ENCODE measurements around the gene RIMS4. TPM values are rescaled to one million over a fixed set of nuclear protein-coding genes. Genes with fewer than 3 reads are reported as not detected.
A peak's percentile ranks its signal among the peaks of the same experiment; 100 is the strongest.

Gene RIMS4
- total RNA-seq, 4 donors from 2014 or later = 1.1 to 5.6 (median 1.9) TPM; not detected in 1

- DNase-seq = no peak
- H3K4me3 ChIP-seq = no peak overlapping the region
- peaks cover 17% of the 10 kb centered on the region for H3K27me3 ChIP-seq
- no peak overlapping the region for H3K27ac ChIP-seq
- in situ Hi-C loops (cut with MboI; ENCODE audit: low pct_ligation_motif_present in 1 of 4, low pct_unique_long_range_greater_than_20kb in 1 of 4, low sequenced_read_pairs in 3 of 4) (no loop called here), intact Hi-C loops (cut with DNase I; ENCODE audit: low total_unique reads) (no loop called here)
- H3K36me3 ChIP-seq = no peaks in the 10 kb centered on the region
- 76 to 87% methylated on average over 10 to 11 of the region's 11 CpGs for WGBS, 2 donors (ENCODE audit: low coverage in 1 of 2)
- TF ChIP-seq EP300 (IDR thresholded peaks at IDR 0.05; ENCODE audit: low read depth) (no peak), CTCF (IDR thresholded peaks at IDR 0.05) (no peak), POLR2AphosphoS5 (IDR thresholded peaks at IDR 0.05) (no peak), POLR2A (IDR thresholded peaks at IDR 0.05) (no peak)
- no peaks in the 10 kb centered on the region for H3K9me3 ChIP-seq
- H3K4me1 ChIP-seq = no peaks in the 10 kb centered on the region
Observed at GRCh38 chr20:44790638-44791393, 19.5 kb downstream of the RIMS4 start.

GRCh38 chr20:44788706-44789456 is 21.5 kb downstream of the RIMS4 start:
- Histone ChIP-seq H3K4me3 (no peak overlapping the region), H3K36me3 (no peaks in the 10 kb centered on the region), H3K27ac (no peak overlapping the region), H3K27me3 (peaks cover 13% of the 10 kb centered on the region), H3K4me1 (no peaks in the 10 kb centered on the region), H3K9me3 (no peaks in the 10 kb centered on the region)
- TF ChIP-seq POLR2A (IDR thresholded peaks at IDR 0.05) (no peak), EP300 (IDR thresholded peaks at IDR 0.05; ENCODE audit: low read depth) (no peak), POLR2AphosphoS5 (IDR thresholded peaks at IDR 0.05) (no peak), CTCF (IDR thresholded peaks at IDR 0.05) (no peak)
- in situ Hi-C loops (cut with MboI; ENCODE audit: low pct_ligation_motif_present in 1 of 4, low pct_unique_long_range_greater_than_20kb in 1 of 4, low sequenced_read_pairs in 3 of 4) = no loop called here
- DNase-seq = no peak
- intact Hi-C loops (cut with DNase I; ENCODE audit: low total_unique reads) = no loop called here
- 73% methylated on average over 4 to 10 of the region's 10 CpGs for WGBS, 2 donors (ENCODE audit: low coverage in 1 of 2)

GRCh38 chr20:44787299-44787698 is 23.0 kb downstream of the RIMS4 start:
- Histone ChIP-seq H3K27me3 (peaks cover 13% of the 10 kb centered on the region), H3K27ac (no peak overlapping the region), H3K4me3 (no peak overlapping the region), H3K9me3 (no peaks in the 10 kb centered on the region), H3K4me1 (no peaks in the 10 kb centered on the region), H3K36me3 (no peaks in the 10 kb centered on the region)
- WGBS, 2 donors (ENCODE audit: low coverage in 1 of 2) = 62% methylated on average over 7 of the region's 7 CpGs; no CpG with 5 or more reads in 1 of the 2 donors
- intact Hi-C loops (cut with DNase I; ENCODE audit: low total_unique reads) (no loop called here), in situ Hi-C loops (cut with MboI; ENCODE audit: low pct_ligation_motif_present in 1 of 4, low pct_unique_long_range_greater_than_20kb in 1 of 4, low sequenced_read_pairs in 3 of 4) (no loop called here)
- TF ChIP-seq EP300 (IDR thresholded peaks at IDR 0.05; ENCODE audit: low read depth) = no peak
- TF ChIP-seq POLR2AphosphoS5 (IDR thresholded peaks at IDR 0.05) = no peak
- TF ChIP-seq POLR2A (IDR thresholded peaks at IDR 0.05) = no peak
- no peak for TF ChIP-seq CTCF (IDR thresholded peaks at IDR 0.05)
- DNase-seq = peak; percentile 17

- in situ Hi-C loops (cut with MboI; ENCODE audit: low pct_ligation_motif_present in 1 of 4, low pct_unique_long_range_greater_than_20kb in 1 of 4, low sequenced_read_pairs in 3 of 4) (no loop called here), intact Hi-C loops (cut with DNase I; ENCODE audit: low total_unique reads) (no loop called here)
- no peak for DNase-seq
- Histone ChIP-seq H3K27me3 (peaks cover 13% of the 10 kb centered on the region), H3K36me3 (no peaks in the 10 kb centered on the region), H3K4me3 (no peak overlapping the region), H3K9me3 (no peaks in the 10 kb centered on the region), H3K4me1 (no peaks in the 10 kb centered on the region), H3K27ac (no peak overlapping the region)
- 13% methylated on average over 1 of the region's 1 CpG; no CpG with 5 or more reads in 1 of the 2 donors for WGBS, 2 donors (ENCODE audit: low coverage in 1 of 2)
- TF ChIP-seq CTCF (IDR thresholded peaks at IDR 0.05) = no peak
- no peak for TF ChIP-seq POLR2AphosphoS5 (IDR thresholded peaks at IDR 0.05)
- no peak for TF ChIP-seq EP300 (IDR thresholded peaks at IDR 0.05; ENCODE audit: low read depth)
Observed at GRCh38 chr20:44785768-44786167, 24.6 kb downstream of the RIMS4 start.
